Measurements from ENCODE around the gene PTPRN2.
"Not testable (repeated sequence)": the region's sequence is repeated elsewhere in the genome, so short reads cannot be mapped to it uniquely, and the experiment has no call there.

The PTPRN2 gene

GRCh38 chr7:157904866-157905570 is 682.6 kb downstream of the PTPRN2 start:
- Histone ChIP-seq H3K27me3 (ENCODE audit: control insufficient read depth, insufficient read depth, low read length) (no peaks in the 10 kb centered on the region), H3K4me1 (ENCODE audit: control insufficient read depth, insufficient read depth, low read length) (no peaks in the 10 kb centered on the region), H3K4me3 (ENCODE audit: low read length) (no peak overlapping the region), H3K9me3 (ENCODE audit: control insufficient read depth, low read length) (no peaks in the 10 kb centered on the region), H3K36me3 (ENCODE audit: control insufficient read depth, insufficient read depth, low read length) (no peaks in the 10 kb centered on the region), H3K9ac (ENCODE audit: low read length) (no peak overlapping the region)

DNA sequence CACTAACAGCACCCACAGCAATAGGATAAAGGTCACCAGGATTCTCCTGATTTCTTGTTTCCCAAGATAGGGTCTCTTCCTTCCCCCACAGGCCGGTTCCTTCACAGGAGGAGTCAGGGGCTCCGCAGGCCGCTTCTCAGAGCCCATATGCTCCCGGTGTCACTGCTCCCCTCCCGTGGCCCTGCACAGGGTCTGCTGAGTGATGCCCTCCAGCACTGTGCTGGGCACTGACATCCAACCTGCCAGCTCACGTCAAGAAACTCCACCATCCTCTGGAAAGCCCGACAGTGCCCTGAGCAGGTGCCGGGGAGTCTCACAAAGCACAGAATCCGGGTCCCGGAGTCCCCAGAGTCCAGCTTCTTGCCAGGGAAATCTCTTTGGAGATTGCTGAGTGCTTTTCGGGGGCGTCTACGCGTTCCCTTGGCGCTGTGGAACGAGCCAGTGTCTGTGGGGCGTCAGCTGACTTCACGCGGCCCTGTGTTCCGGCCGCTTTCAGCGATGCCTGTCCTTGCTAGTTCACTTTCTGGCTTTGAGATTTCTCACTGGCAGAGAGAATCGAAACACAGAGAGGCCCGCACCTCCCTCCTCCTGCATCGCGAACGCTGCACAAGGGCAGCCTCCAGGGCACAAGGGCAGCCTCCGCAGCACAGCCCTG is 683.3 kb downstream of the PTPRN2 start:
- no peaks in the 10 kb centered on the region for H3K9me3 ChIP-seq (ENCODE audit: control insufficient read depth, low read length)
- H3K4me1 ChIP-seq (ENCODE audit: control insufficient read depth, insufficient read depth, low read length): no peaks in the 10 kb centered on the region
- no peak overlapping the region for H3K9ac ChIP-seq (ENCODE audit: low read length)
- no peaks in the 10 kb centered on the region for H3K27me3 ChIP-seq (ENCODE audit: control insufficient read depth, insufficient read depth, low read length)
- no peak overlapping the region for H3K4me3 ChIP-seq (ENCODE audit: low read length)
- H3K36me3 ChIP-seq (ENCODE audit: control insufficient read depth, insufficient read depth, low read length): no peaks in the 10 kb centered on the region

DNA sequence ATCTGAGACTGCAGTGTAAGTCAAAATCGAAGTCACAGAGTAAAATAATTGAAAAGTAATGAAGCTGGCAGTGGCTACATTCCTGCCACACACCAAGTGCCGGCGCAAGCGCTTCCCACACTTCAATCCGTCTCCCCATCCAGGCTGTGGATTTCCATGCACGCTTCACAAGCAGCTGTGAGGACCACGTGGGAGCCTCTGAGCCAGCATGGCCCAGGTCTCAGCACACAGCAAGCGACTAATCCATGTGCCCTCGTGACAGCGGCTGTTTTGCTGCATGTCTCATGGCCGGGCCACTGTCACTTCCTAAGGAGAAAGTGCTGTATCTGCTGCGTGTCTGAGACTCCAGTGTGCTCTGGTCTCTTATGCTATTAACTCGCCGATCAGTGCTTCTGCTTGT is 683.9 kb downstream of the PTPRN2 start:
- Histone ChIP-seq H3K9ac (ENCODE audit: low read length) (no peak overlapping the region), H3K4me3 (ENCODE audit: low read length) (no peak overlapping the region), H3K4me1 (ENCODE audit: control insufficient read depth, insufficient read depth, low read length) (no peaks in the 10 kb centered on the region), H3K27me3 (ENCODE audit: control insufficient read depth, insufficient read depth, low read length) (no peaks in the 10 kb centered on the region), H3K36me3 (ENCODE audit: control insufficient read depth, insufficient read depth, low read length) (no peaks in the 10 kb centered on the region), H3K9me3 (ENCODE audit: control insufficient read depth, low read length) (no peaks in the 10 kb centered on the region)

GRCh38 chr7:157903296-157903695 is 684.3 kb downstream of the PTPRN2 start:
- H3K4me1 ChIP-seq (ENCODE audit: control insufficient read depth, insufficient read depth, low read length): no peaks in the 10 kb centered on the region
- H3K36me3 ChIP-seq (ENCODE audit: control insufficient read depth, insufficient read depth, low read length): no peaks in the 10 kb centered on the region
- H3K4me3 ChIP-seq (ENCODE audit: low read length): no peak overlapping the region
- no peak overlapping the region for H3K9ac ChIP-seq (ENCODE audit: low read length)
- H3K9me3 ChIP-seq (ENCODE audit: control insufficient read depth, low read length): no peaks in the 10 kb centered on the region
- H3K27me3 ChIP-seq (ENCODE audit: control insufficient read depth, insufficient read depth, low read length): no peaks in the 10 kb centered on the region

GRCh38 chr7:157901816-157902610 is 685.6 kb downstream of the PTPRN2 start:
- not testable (repeated sequence) for H3K4me3 ChIP-seq (ENCODE audit: low read length); H3K9me3 ChIP-seq (ENCODE audit: control insufficient read depth, low read length); H3K9ac ChIP-seq (ENCODE audit: low read length); H3K4me1 ChIP-seq (ENCODE audit: control insufficient read depth, insufficient read depth, low read length); H3K27me3 ChIP-seq (ENCODE audit: control insufficient read depth, insufficient read depth, low read length); H3K36me3 ChIP-seq (ENCODE audit: control insufficient read depth, insufficient read depth, low read length)

DNA sequence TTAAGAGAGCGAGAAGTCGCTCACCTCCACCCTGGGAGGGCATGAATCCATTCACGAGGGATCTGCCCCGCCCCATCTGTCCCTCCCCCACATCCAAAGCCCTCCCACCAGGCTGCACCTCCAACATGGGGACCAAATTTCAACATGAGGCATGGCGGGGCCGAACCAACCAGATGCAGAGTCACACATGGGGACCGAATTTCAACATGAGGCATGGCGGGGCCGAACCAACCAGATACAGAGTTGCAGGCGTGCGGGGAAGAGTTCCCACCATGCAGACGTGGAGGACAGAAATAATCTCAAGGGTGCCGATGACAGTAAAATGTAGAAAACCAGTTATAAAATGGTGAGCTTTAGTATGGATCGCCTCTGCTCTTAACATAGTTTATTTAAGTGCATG is 686.5 kb downstream of the PTPRN2 start:
- Histone ChIP-seq H3K4me1 (ENCODE audit: control insufficient read depth, insufficient read depth, low read length) (no peaks in the 10 kb centered on the region), H3K36me3 (ENCODE audit: control insufficient read depth, insufficient read depth, low read length) (no peaks in the 10 kb centered on the region), H3K27me3 (ENCODE audit: control insufficient read depth, insufficient read depth, low read length) (no peaks in the 10 kb centered on the region), H3K9me3 (ENCODE audit: control insufficient read depth, low read length) (no peaks in the 10 kb centered on the region), H3K4me3 (ENCODE audit: low read length) (no peak overlapping the region), H3K9ac (ENCODE audit: low read length) (no peak overlapping the region)

- H3K9me3 ChIP-seq (ENCODE audit: control insufficient read depth, low read length): no peaks in the 10 kb centered on the region
- no peaks in the 10 kb centered on the region for H3K27me3 ChIP-seq (ENCODE audit: control insufficient read depth, insufficient read depth, low read length)
- no peaks in the 10 kb centered on the region for H3K4me1 ChIP-seq (ENCODE audit: control insufficient read depth, insufficient read depth, low read length)
- H3K36me3 ChIP-seq (ENCODE audit: control insufficient read depth, insufficient read depth, low read length): no peaks in the 10 kb centered on the region
- H3K4me3 ChIP-seq (ENCODE audit: low read length): no peak overlapping the region
- H3K9ac ChIP-seq (ENCODE audit: low read length): no peak overlapping the region
Observed at GRCh38 chr7:157900556-157900955, 687.1 kb downstream of the PTPRN2 start.

- H3K4me3 ChIP-seq (ENCODE audit: low read length): no peak overlapping the region
- H3K9me3 ChIP-seq (ENCODE audit: control insufficient read depth, low read length): no peaks in the 10 kb centered on the region
Observed at GRCh38 chr7:157900011-157900410, 687.6 kb downstream of the PTPRN2 start.

DNA sequence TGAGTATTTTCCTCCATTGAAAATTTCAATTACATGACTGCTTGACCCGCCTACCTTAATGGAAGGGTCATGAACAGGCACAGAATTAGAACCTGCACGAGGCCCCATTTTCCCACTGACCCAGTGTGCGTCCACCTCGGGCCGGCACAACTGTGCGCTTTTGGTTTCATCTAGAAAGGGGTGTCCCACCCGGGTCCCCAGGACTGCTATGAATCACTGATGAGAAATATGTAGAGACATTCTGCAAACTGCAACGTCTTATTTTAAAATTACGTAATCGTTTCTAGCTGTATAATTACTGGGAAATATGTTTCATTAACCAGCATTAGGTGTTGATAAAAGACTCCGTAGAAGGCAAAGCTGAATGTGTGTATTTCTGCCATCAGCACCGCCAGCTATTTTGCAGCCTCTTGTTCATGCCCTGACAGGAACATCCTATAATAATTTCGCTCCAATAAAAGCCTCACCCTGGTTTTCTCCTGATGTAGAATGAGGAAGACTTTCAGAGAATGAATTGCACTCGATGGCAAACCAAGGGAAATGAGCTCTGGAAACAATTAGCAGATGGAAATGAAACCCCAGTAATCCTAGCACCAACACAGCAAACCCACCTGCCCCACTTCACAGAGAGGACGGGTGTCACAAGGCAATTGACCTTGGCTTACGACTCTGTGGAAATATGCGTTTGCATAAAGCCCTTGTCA is 688.7 kb downstream of the PTPRN2 start:
- Histone ChIP-seq H3K36me3 (ENCODE audit: control insufficient read depth, insufficient read depth, low read length) (no peaks in the 10 kb centered on the region), H3K4me1 (ENCODE audit: control insufficient read depth, insufficient read depth, low read length) (no peaks in the 10 kb centered on the region), H3K27me3 (ENCODE audit: control insufficient read depth, insufficient read depth, low read length) (no peaks in the 10 kb centered on the region), H3K9ac (ENCODE audit: low read length) (no peak overlapping the region), H3K4me3 (ENCODE audit: low read length) (no peak overlapping the region), H3K9me3 (ENCODE audit: control insufficient read depth, low read length) (no peaks in the 10 kb centered on the region)

More at GRCh38 chr7:157900011-157900410, 687.6 kb downstream of the PTPRN2 start:
- Histone ChIP-seq H3K27me3 (ENCODE audit: control insufficient read depth, insufficient read depth, low read length) (no peaks in the 10 kb centered on the region), H3K4me1 (ENCODE audit: control insufficient read depth, insufficient read depth, low read length) (no peaks in the 10 kb centered on the region), H3K36me3 (ENCODE audit: control insufficient read depth, insufficient read depth, low read length) (no peaks in the 10 kb centered on the region), H3K9ac (ENCODE audit: low read length) (no peak overlapping the region)

- no peaks in the 10 kb centered on the region for H3K27me3 ChIP-seq (ENCODE audit: control insufficient read depth, insufficient read depth, low read length)
- no peaks in the 10 kb centered on the region for H3K9me3 ChIP-seq (ENCODE audit: control insufficient read depth, low read length)
- no peaks in the 10 kb centered on the region for H3K36me3 ChIP-seq (ENCODE audit: control insufficient read depth, insufficient read depth, low read length)
- no peaks in the 10 kb centered on the region for H3K4me1 ChIP-seq (ENCODE audit: control insufficient read depth, insufficient read depth, low read length)
- no peak overlapping the region for H3K9ac ChIP-seq (ENCODE audit: low read length)
- no peak overlapping the region for H3K4me3 ChIP-seq (ENCODE audit: low read length)
Observed at GRCh38 chr7:157898261-157898660, 689.4 kb downstream of the PTPRN2 start.

DNA sequence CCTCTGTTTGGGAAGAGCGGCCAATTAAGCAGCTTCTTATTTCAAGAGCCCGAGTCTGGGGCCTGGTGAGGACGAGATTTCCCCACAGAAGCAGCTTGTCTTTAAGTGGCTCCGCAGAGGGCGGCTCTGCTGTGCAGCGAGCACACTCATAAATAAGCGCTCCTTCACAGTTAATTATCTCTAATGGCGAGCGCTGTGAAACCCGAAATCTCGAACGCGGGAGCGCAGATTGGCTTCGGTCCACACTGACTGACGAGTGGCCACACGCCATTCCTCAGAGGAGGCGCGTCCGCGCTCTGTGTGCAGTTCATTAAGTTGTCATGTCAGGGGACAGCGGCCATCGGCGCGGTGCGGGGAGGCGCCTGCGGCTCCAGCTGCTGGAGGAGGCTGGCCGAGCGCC is 689.9 kb downstream of the PTPRN2 start:
- no peaks in the 10 kb centered on the region for H3K9me3 ChIP-seq (ENCODE audit: control insufficient read depth, low read length)
- H3K4me1 ChIP-seq (ENCODE audit: control insufficient read depth, insufficient read depth, low read length): no peaks in the 10 kb centered on the region

More for the DNA sequence above, 689.9 kb downstream of the PTPRN2 start:
- H3K36me3 ChIP-seq (ENCODE audit: control insufficient read depth, insufficient read depth, low read length): no peaks in the 10 kb centered on the region
- no peak overlapping the region for H3K4me3 ChIP-seq (ENCODE audit: low read length)
- H3K27me3 ChIP-seq (ENCODE audit: control insufficient read depth, insufficient read depth, low read length): no peaks in the 10 kb centered on the region
- H3K9ac ChIP-seq (ENCODE audit: low read length): no peak overlapping the region

All from mucosa of stomach (tissue), 1 donor.